ENCODE results near the gene PRRG2. TPM values are rescaled to one million over a fixed set of nuclear protein-coding genes. Genes with fewer than 3 reads are reported as not detected.
A peak's percentile ranks its signal among the peaks of the same experiment; 100 is the strongest.

Gene PRRG2
- total and polyA plus RNA-seq, 2 of the 13 experiments (the other 11 are each of a cell fraction or from before 2014, with no cell fraction given) = 0.66 to 0.82 TPM

GRCh38 chr19:49601482-49602038, 20.4 kb downstream of the PRRG2 start:
- H3K4me3 ChIP-seq (replicated peaks in 1 of 3; ENCODE audit: insufficient read depth in 1 of 3, low read depth in 2 of 3, low read length in 3 of 3) = no peak overlapping the region
- peaks cover 2% of the 10 kb centered on the region for H3K79me2 ChIP-seq (ENCODE audit: insufficient read depth, low read length)
- no peak overlapping the region for H3K9ac ChIP-seq (ENCODE audit: insufficient read depth, low read depth, low read length)
- no peak overlapping the region for H3K27ac ChIP-seq (ENCODE audit: extremely low read length, insufficient read depth, low read length)
- H2AFZ ChIP-seq (ENCODE audit: low read length) = no peak overlapping the region
- BruUV-seq (replicated peaks) = no TSS peak
- WGBS (ENCODE audit: low lambda C conversion rate) = 98% methylated on average over 34 of the region's 38 CpGs
- intact Hi-C loops (cut with micrococcal nuclease; ENCODE audit: unreplicated experiment) = no loop called here
- no peaks in the 10 kb centered on the region for H4K20me1 ChIP-seq (ENCODE audit: insufficient read depth, low read length)
- H3K36me3 ChIP-seq (replicated peaks in 1 of 2; ENCODE audit: control insufficient read depth in 1 of 2, insufficient read depth in 2 of 2, low read length in 2 of 2) = peaks cover 11 to 53% of the 10 kb centered on the region in 2 experiments; a peak in 4 of 5 replicates
- in situ Hi-C loops (cut with HindIII; ENCODE audit: extremely low pct_ligation_motif_present, low pct_unique_long_range_greater_than_20kb) = no loop called here
- CTCF ChIA-PET (ENCODE audit: low intra/inter-chr PET ratio, low total read pairs) = no interaction called here
- no peak for FAIRE-seq
- no peak for ATAC-seq
- no peaks in the 10 kb centered on the region for H3K9me3 ChIP-seq (ENCODE audit: low read length)
- POLR2A ChIA-PET = no interaction called here
- no peaks in the 10 kb centered on the region for H3K27me3 ChIP-seq (ENCODE audit: control insufficient read depth in 1 of 2, insufficient read depth in 2 of 2, low read length in 2 of 2)
- no peak for DNase-seq (ENCODE audit: low spot score)
- H3K4me1 ChIP-seq (ENCODE audit: insufficient read depth, low read length) = 0 out of 2 replicates have a peak, but pooled peaks cover 4% of the 10 kb centered on the region
- H3K4me2 ChIP-seq (ENCODE audit: low read depth, low read length) = no peak overlapping the region
- TF ChIP-seq FOXJ3 (CRISPR knock-in tag; IDR thresholded peaks at IDR 0.05; ENCODE audit: borderline replicate concordance) = no peak
- TF ChIP-seq ZBTB14 (CRISPR knock-in tag; IDR thresholded peaks at IDR 0.05) = no peak
- TF ChIP-seq RBFOX2 (IDR thresholded peaks at IDR 0.05; ENCODE audit: low read depth, low read length) = peak; percentile 31; the same call in 1 of the 2 replicates
- TF ChIP-seq POLR2A (IDR thresholded peaks at IDR 0.05; ENCODE audit: insufficient read depth in 1 of 2, low read depth in 2 of 2, low read length in 2 of 2) = 0 out of 4 replicates have a peak, but pooled peaks of 1 of the 2 experiments have one; percentile 12
- TF ChIP-seq SIX1 (CRISPR knock-in tag; IDR thresholded peaks at IDR 0.05; ENCODE audit: borderline replicate concordance) = no peak
- TF ChIP-seq ZC3H13 (CRISPR knock-in tag; IDR thresholded peaks at IDR 0.05) = peak; percentile 42; the same call in 1 of the 2 replicates
- TF ChIP-seq AGO2 (optimal IDR thresholded peaks at IDR 0.05; ENCODE audit: low read depth, low read length) = peak; percentile 88

GRCh38 chr19:49602806-49603205, 21.7 kb downstream of the PRRG2 start:
- no peak for DNase-seq (ENCODE audit: low spot score)
- Histone ChIP-seq H3K9me3 (ENCODE audit: low read length) (no peaks in the 10 kb centered on the region), H3K4me2 (ENCODE audit: low read depth, low read length) (no peak overlapping the region), H2AFZ (ENCODE audit: low read length) (no peak overlapping the region), H3K36me3 (replicated peaks in 1 of 2; ENCODE audit: control insufficient read depth in 1 of 2, insufficient read depth in 2 of 2, low read length in 2 of 2) (peaks cover 11 to 58% of the 10 kb centered on the region in 2 experiments; a peak in 4 of 5 replicates), H3K27me3 (ENCODE audit: control insufficient read depth in 1 of 2, insufficient read depth in 2 of 2, low read length in 2 of 2) (no peaks in the 10 kb centered on the region), H4K20me1 (ENCODE audit: insufficient read depth, low read length) (no peaks in the 10 kb centered on the region), H3K4me3 (replicated peaks in 1 of 3; ENCODE audit: insufficient read depth in 1 of 3, low read depth in 2 of 3, low read length in 3 of 3) (no peak overlapping the region), H3K4me1 (ENCODE audit: insufficient read depth, low read length) (0 out of 2 replicates have a peak, but pooled peaks cover 4% of the 10 kb centered on the region), H3K27ac (ENCODE audit: extremely low read length, insufficient read depth, low read length) (no peak overlapping the region), H3K79me2 (ENCODE audit: insufficient read depth, low read length) (peaks cover 2% of the 10 kb centered on the region), H3K9ac (ENCODE audit: insufficient read depth, low read depth, low read length) (no peak overlapping the region)
- CTCF ChIA-PET (ENCODE audit: low intra/inter-chr PET ratio, low total read pairs) = no interaction called here
- POLR2A ChIA-PET = no interaction called here
- in situ Hi-C loops (cut with HindIII; ENCODE audit: extremely low pct_ligation_motif_present, low pct_unique_long_range_greater_than_20kb) (no loop called here), intact Hi-C loops (cut with micrococcal nuclease; ENCODE audit: unreplicated experiment) (no loop called here)
- no peak for ATAC-seq
- no TSS peak for BruUV-seq (replicated peaks)
- no peak for FAIRE-seq
- WGBS (ENCODE audit: low lambda C conversion rate) = 94% methylated on average over 2 of the region's 2 CpGs
- no peak for TF ChIP-seq TFDP1 (CRISPR knock-in tag; IDR thresholded peaks at IDR 0.05; ENCODE audit: borderline replicate concordance)

All from HepG2 (cell line).